IMR-90 (cell line): Measurements from ENCODE around the gene CELSR1. TPM values are rescaled to one million over a fixed set of nuclear protein-coding genes. Genes with fewer than 3 reads are reported as not detected.

Experiments used
- ATAC-seq: fragments of 200-7000 bp; cut with Tn5 transposase; 2 replicates; pipeline ENCODE4 v1.9.1; 2020; ENCODE audit warnings: low read depth, mild to moderate bottlenecking, moderate library complexity
- BruUV-seq: library from RNA; stranded (reverse); fragments of 400-500 nt; replicated peaks from 2 replicates; lab custom pipeline; 2021; lab: Mats Ljungman, UMichigan
- CTCF ChIA-PET: fragments of 300-600 bp; formaldehyde crosslinking; extraction: SDS; loops from one replicate; lab custom pipeline; 2021; ENCODE audit warnings: antibody characterized with exemption; lab: Yijun Ruan, JAX
- POLR2A ChIA-PET: fragments of 300-600 bp; sonication (Branson Sonifier 250); formaldehyde crosslinking; loops from one replicate; lab custom pipeline; 2022; ENCODE audit warnings: antibody characterized with exemption; ENCODE audit not compliant: unreplicated experiment; lab: Charles Lee
- DNase-seq: peaks from one replicate; pipeline ENCODE4 v3.0.0; 2013
- H2AFZ ChIP-seq: replicated peaks from 2 replicates; pipeline ENCODE3; 2013; ENCODE audit warnings: low read length, mild to moderate bottlenecking; ENCODE audit not compliant: poor library complexity
- H2AK5ac ChIP-seq: 2 replicates; pipeline ENCODE4 v1.6.1; 2013; ENCODE audit warnings: low read depth, low read length, inconsistent platforms
- H2AK9ac ChIP-seq: replicated peaks from 2 replicates; pipeline ENCODE3; 2013; ENCODE audit warnings: mild to moderate bottlenecking, low read depth, low read length, moderate library complexity; ENCODE audit not compliant: poor library complexity
- H2BK120ac ChIP-seq: 2 replicates; pipeline ENCODE4 v1.6.1; 2013; ENCODE audit warnings: low read depth, low read length, inconsistent platforms
- H2BK15ac ChIP-seq: 3 replicates; pipeline ENCODE4 v1.6.1; 2013; ENCODE audit warnings: low read depth, low read length, inconsistent platforms
- H2BK20ac ChIP-seq: 2 replicates; pipeline ENCODE4 v1.6.1; 2013; ENCODE audit warnings: low read depth, mild to moderate bottlenecking, inconsistent platforms, low read length, moderate library complexity
- H2BK5ac ChIP-seq: 2 replicates; pipeline ENCODE4 v1.6.1; 2013; ENCODE audit warnings: mild to moderate bottlenecking, low read depth, low read length, inconsistent platforms; ENCODE audit not compliant: poor library complexity, severe bottlenecking
- H3K14ac ChIP-seq: replicated peaks from 2 replicates; pipeline ENCODE4 v1.6.1; 2013; ENCODE audit warnings: low read depth, low read length, inconsistent platforms
- H3K18ac ChIP-seq: 2 replicates; pipeline ENCODE4 v1.6.1; 2013; ENCODE audit warnings: low read depth, low read length, control low read depth
- H3K23ac ChIP-seq: 2 replicates; pipeline ENCODE4 v1.6.1; 2013; ENCODE audit warnings: low read depth, low read length, inconsistent platforms
- H3K27ac ChIP-seq: 2 replicates; pipeline ENCODE4 v1.5.1; 2013; ENCODE audit warnings: mild to moderate bottlenecking, control low read depth, low read length; ENCODE audit not compliant: insufficient read depth
- H3K27me3 ChIP-seq: 2 replicates; pipeline ENCODE4 v1.6.1; 2013; ENCODE audit warnings: low read length; ENCODE audit not compliant: control insufficient read depth, insufficient read depth
- H3K36me3 ChIP-seq: 2 replicates; pipeline ENCODE4 v1.6.1; 2013; ENCODE audit warnings: low read length, mixed read lengths; ENCODE audit not compliant: control insufficient read depth, insufficient read depth
- H3K4ac ChIP-seq: 2 replicates; pipeline ENCODE4 v1.6.1; 2013; ENCODE audit warnings: low read depth, low read length, inconsistent platforms
- H3K4me1 ChIP-seq: 2 replicates; pipeline ENCODE4 v1.6.1; 2013; ENCODE audit warnings: low read length, mixed read lengths; ENCODE audit not compliant: control insufficient read depth, insufficient read depth
- H3K4me2 ChIP-seq: 2 replicates; pipeline ENCODE4 v1.6.1; 2013; ENCODE audit warnings: low read depth, mild to moderate bottlenecking, control low read depth, low read length, moderate library complexity
- H3K4me3 ChIP-seq: 2 replicates; pipeline ENCODE4 v1.5.1; 2013; ENCODE audit warnings: low read depth, mild to moderate bottlenecking, control low read depth, low read length, moderate library complexity; ENCODE audit not compliant: insufficient read depth
- H3K56ac ChIP-seq: 2 replicates; pipeline ENCODE4 v1.6.1; 2013; ENCODE audit warnings: low read length, inconsistent platforms; ENCODE audit not compliant: insufficient read depth; ENCODE audit errors: extremely low read depth
- H3K79me1 ChIP-seq, 2 experiments: 2 replicates each; pipeline ENCODE4 v1.6.1; 2013; ENCODE audit warnings: low read length in 2 of 2, inconsistent platforms in 1 of 2, low read depth in 1 of 2
- H3K9ac ChIP-seq: 2 replicates; pipeline ENCODE4 v1.6.1; 2013; ENCODE audit warnings: low read depth, low read length, control low read depth
- H3K9me1 ChIP-seq: 2 replicates; pipeline ENCODE4 v1.6.1; 2013; ENCODE audit warnings: low read length, inconsistent platforms; ENCODE audit not compliant: insufficient read depth
- H3K9me3 ChIP-seq: 2 replicates; pipeline ENCODE4 v1.6.1; 2013; ENCODE audit warnings: low read length; ENCODE audit not compliant: control insufficient read depth, insufficient read depth
- H4K20me1 ChIP-seq: 2 replicates; pipeline ENCODE4 v1.6.1; 2013; ENCODE audit warnings: low read length, inconsistent platforms; ENCODE audit not compliant: insufficient read depth
- H4K5ac ChIP-seq: 2 replicates; pipeline ENCODE4 v1.6.1; 2013; ENCODE audit warnings: mild to moderate bottlenecking, low read depth, low read length, control low read depth
- H4K8ac ChIP-seq, 2 experiments: 2 replicates each; pipeline ENCODE4 v1.6.1; 2013; ENCODE audit warnings: low read depth in 2 of 2, low read length in 2 of 2, control low read depth in 1 of 2, inconsistent platforms in 1 of 2
- H4K91ac ChIP-seq: 2 replicates; pipeline ENCODE4 v1.6.1; 2013; ENCODE audit warnings: low read depth, low read length, inconsistent platforms; ENCODE audit not compliant: insufficient read depth
- MAFK ChIP-seq: IDR thresholded peaks from 2 replicates; pipeline ENCODE4 v1.6.1; 2012; ENCODE audit warnings: low read depth, low read length, improper control_type of control experiment
- WGBS, 2 experiments: methylation state at CpG; one replicate each; pipeline versions ENCODE4 v1.1.5 to v1.1.7; 2013; ENCODE audit warnings: missing lambda C conversion rate in 2 of 2; ENCODE audit not compliant: insufficient read length in 1 of 2; ENCODE audit errors: extremely low coverage in 2 of 2; 5-methylcytosine and 5-hydroxymethylcytosine counted together
- dilution Hi-C: fragments of 300-500 bp; cut with HindIII; formaldehyde crosslinking; loops from one replicate; pipeline ENCODE4 v1.14.3; 2018; ENCODE audit warnings: low sequenced_read_pairs; ENCODE audit not compliant: unreplicated experiment
- in situ Hi-C: fragments of 300-500 bp; cut with MboI; formaldehyde crosslinking; loops from 3 replicates; pipeline ENCODE4 v1.14.3; 2019; ENCODE audit warnings: low sequenced_read_pairs, inconsistent platforms, mixed read lengths
- intact Hi-C: fragments of 100-400 bp; cut with micrococcal nuclease; formaldehyde crosslinking; loops from 2 replicates; pipeline ENCODE4 v1.10.0; 2022
- polyA plus RNA-seq, 3 experiments: library from polyadenylated mRNA; depleted of rRNA; stranded (reverse); fragments of >200 nt; gene quantifications; 2 replicates each; pipeline ENCODE4 v1.2.3, GENCODE V29; 2012; ENCODE audit warnings: low replicate concordance in 1 of 3
- total RNA-seq: library from RNA; depleted of rRNA; stranded (reverse); fragments of >200 nt; gene quantifications from 2 replicates; pipeline ENCODE4 v1.2.3, GENCODE V29; 2012
- TF ChIP-seq, protein P1 (sequence below): fragments of 150-350 bp; IDR thresholded peaks from 2 replicates; pipeline ENCODE4 v1.6.1; 2017; ENCODE audit warnings: mild to moderate bottlenecking, antibody characterized with exemption, low read length, low read depth

The CELSR1 gene
- total and polyA plus RNA-seq, 2 of the 4 experiments (the other 2 are of a cell fraction) = 0.36 to 0.82 TPM

DNA sequence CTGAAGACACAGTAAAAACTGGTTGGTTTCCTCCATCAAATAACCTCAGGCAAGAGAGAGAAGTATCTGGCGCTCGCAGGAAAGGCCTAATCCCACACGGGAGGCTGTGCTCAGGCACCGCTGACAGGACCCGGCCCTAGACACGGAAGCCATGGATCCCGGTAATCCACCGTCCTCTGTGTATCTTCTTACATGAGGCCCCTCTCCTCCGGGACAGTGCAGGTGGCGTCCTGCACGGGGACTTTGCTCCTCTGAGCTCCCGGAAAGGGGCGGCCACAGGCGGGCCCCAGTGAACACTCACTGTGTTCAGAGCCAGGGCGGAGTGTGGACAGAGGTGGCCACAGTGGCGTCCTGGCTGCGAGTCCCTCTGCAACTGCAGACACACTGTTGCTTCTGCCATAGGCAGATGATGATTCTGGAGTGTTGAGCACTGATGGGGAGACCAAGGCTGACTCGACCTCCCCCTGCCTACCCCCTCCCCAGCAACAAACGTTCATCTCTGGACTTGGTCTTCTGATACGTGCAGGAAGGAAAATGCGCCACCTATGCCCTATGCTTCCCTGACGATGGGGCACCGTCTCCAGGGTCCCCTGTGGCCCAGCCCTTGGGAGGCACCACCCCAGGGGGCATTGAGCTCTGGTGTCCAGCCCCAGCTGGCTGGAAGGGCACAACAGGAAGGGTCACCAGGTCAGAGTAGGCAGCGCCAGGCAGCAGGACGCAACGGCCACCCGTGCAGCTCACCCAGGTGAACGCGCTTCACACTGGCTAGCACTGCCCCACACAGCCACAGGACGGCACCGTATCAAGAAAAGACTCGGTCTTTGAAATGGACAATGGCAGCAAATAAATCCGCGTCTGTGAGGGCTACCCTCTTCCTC is 106.2 kb downstream of the CELSR1 start:
- no peak overlapping the region for H3K14ac ChIP-seq
- H3K27me3 ChIP-seq = peaks cover 21% of the 10 kb centered on the region
- H4K91ac ChIP-seq = no peak overlapping the region
- no peak overlapping the region for H3K4me2 ChIP-seq
- intact Hi-C loops = no loop called here
- no peaks in the 10 kb centered on the region for H3K79me1 ChIP-seq
- H3K9me1 ChIP-seq = no peaks in the 10 kb centered on the region
- H3K9ac ChIP-seq = no peak overlapping the region
- H3K4me1 ChIP-seq = no peaks in the 10 kb centered on the region
- no peak overlapping the region for H3K56ac ChIP-seq
- dilution Hi-C loops = no loop called here
- H2BK15ac ChIP-seq = no peak overlapping the region
- H4K8ac ChIP-seq = no peak overlapping the region
- no peak overlapping the region for H3K4ac ChIP-seq
- no peak overlapping the region for H3K18ac ChIP-seq
- no peak overlapping the region for H2BK20ac ChIP-seq
- no peak overlapping the region for H3K23ac ChIP-seq
- no peaks in the 10 kb centered on the region for H3K36me3 ChIP-seq
- ATAC-seq (no peak), DNase-seq (no peak)
- no peak overlapping the region for H2AFZ ChIP-seq
- H3K27ac ChIP-seq = no peak overlapping the region
- H4K5ac ChIP-seq = no peak overlapping the region
- no peaks in the 10 kb centered on the region for H4K20me1 ChIP-seq
- TF ChIP-seq MAFK = no peak
- TF ChIP-seq, protein P1, sequence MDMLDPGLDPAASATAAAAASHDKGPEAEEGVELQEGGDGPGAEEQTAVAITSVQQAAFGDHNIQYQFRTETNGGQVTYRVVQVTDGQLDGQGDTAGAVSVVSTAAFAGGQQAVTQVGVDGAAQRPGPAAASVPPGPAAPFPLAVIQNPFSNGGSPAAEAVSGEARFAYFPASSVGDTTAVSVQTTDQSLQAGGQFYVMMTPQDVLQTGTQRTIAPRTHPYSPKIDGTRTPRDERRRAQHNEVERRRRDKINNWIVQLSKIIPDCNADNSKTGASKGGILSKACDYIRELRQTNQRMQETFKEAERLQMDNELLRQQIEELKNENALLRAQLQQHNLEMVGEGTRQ = no peak
- H2AK5ac ChIP-seq = no peak overlapping the region
- in situ Hi-C loops = no loop called here
- H2AK9ac ChIP-seq = no peak overlapping the region
- H3K4me3 ChIP-seq = no peak overlapping the region
- no peaks in the 10 kb centered on the region; the same call in 1 of the 2 replicates for H3K9me3 ChIP-seq
- 71% methylated on average over 15 of the region's 34 CpGs; no CpG with 5 or more reads in 1 of the 2 experiments for WGBS, 2 experiments
- ChIA-PET POLR2A (no interaction called here), CTCF (no interaction called here)
- BruUV-seq = no TSS peak
- no peak overlapping the region for H2BK120ac ChIP-seq
- no peak overlapping the region for H2BK5ac ChIP-seq
